CD4-positive, CD25-positive, alpha-beta regulatory T cell (primary cell): ENCODE results near the gene RSBN1. TPM values are rescaled to one million over a fixed set of nuclear protein-coding genes. Genes with fewer than 3 reads are reported as not detected.
A peak's percentile ranks its signal among the peaks of the same experiment; 100 is the strongest.

ENCODE experiments used
- ATAC-seq, 2 donors: fragments of 150-1000 bp; cut with Tn5 transposase; one replicate each; pipeline ENCODE4 v1.10.0; 2021; ENCODE audit warnings: low read depth in 2 of 2, moderate number of reproducible peaks in 2 of 2, moderate library complexity in 1 of 2
- DNase-seq, 3 donors: peaks; one replicate each; pipeline versions ENCODE4 v3.0.0 to v3.0.0-alpha.2; 2012 to 2022; ENCODE audit warnings: mixed read lengths in 1 of 3
- H3K27ac ChIP-seq: one replicate; pipeline ENCODE4 v1.7.0; 2013; ENCODE audit warnings: mild to moderate bottlenecking, low read length; ENCODE audit not compliant: insufficient read depth, poor library complexity, severe bottlenecking
- H3K27me3 ChIP-seq: one replicate; pipeline ENCODE4 v1.7.0; 2013; ENCODE audit warnings: low read length; ENCODE audit not compliant: control insufficient read depth, insufficient read depth
- H3K36me3 ChIP-seq: one replicate; pipeline ENCODE4 v1.7.0; 2013; ENCODE audit warnings: mild to moderate bottlenecking, low read length, moderate library complexity; ENCODE audit not compliant: control insufficient read depth, insufficient read depth
- H3K4me1 ChIP-seq: 2 replicates; pipeline ENCODE4 v1.7.0; 2013; ENCODE audit warnings: mild to moderate bottlenecking, low read length; ENCODE audit not compliant: insufficient read depth, control insufficient read depth, poor library complexity, severe bottlenecking
- H3K4me3 ChIP-seq: one replicate; pipeline ENCODE4 v1.7.0; 2013; ENCODE audit warnings: low read depth, mild to moderate bottlenecking, low read length, moderate library complexity
- H3K9me3 ChIP-seq, 2 experiments: 1 replicate in 1 of 2; 2 replicates in 1 of 2; pipeline ENCODE4 v1.7.0; 2013; ENCODE audit warnings: low read length in 2 of 2, mild to moderate bottlenecking in 1 of 2, moderate library complexity in 1 of 2; ENCODE audit not compliant: control insufficient read depth in 2 of 2
- H3K27ac Mint-ChIP-seq, 3 donors: one replicate each; pipeline ENCODE4 v1.8.0; 2020 to 2022; ENCODE audit warnings: mild to moderate bottlenecking in 3 of 3, mixed read lengths in 3 of 3, moderate library complexity in 2 of 3
- H3K27me3 Mint-ChIP-seq: one replicate; pipeline ENCODE4 v1.8.0; 2022; ENCODE audit warnings: mild to moderate bottlenecking, mixed read lengths
- H3K36me3 Mint-ChIP-seq: one replicate; pipeline ENCODE4 v1.8.0; 2020; ENCODE audit warnings: mixed read lengths
- H3K4me1 Mint-ChIP-seq, 4 donors: one replicate each; pipeline ENCODE4 v1.8.0; 2020 to 2022; ENCODE audit warnings: mixed read lengths in 4 of 4, mild to moderate bottlenecking in 1 of 4
- H3K4me3 Mint-ChIP-seq, 4 donors: one replicate each; pipeline ENCODE4 v1.8.0; 2020 to 2022; ENCODE audit warnings: mild to moderate bottlenecking in 4 of 4, mixed read lengths in 4 of 4, moderate library complexity in 3 of 4
- H3K9me3 Mint-ChIP-seq, 7 donors: one replicate each; pipeline ENCODE4 v1.8.0; 2020 to 2022; ENCODE audit warnings: mixed read lengths in 7 of 7, mild to moderate bottlenecking in 3 of 7, moderate library complexity in 2 of 7
- polyA plus RNA-seq, 4 donors: library from polyadenylated mRNA; unstranded; fragments of 300-500 nt; fragmentation: Illumina TruSeq; gene quantifications; one replicate each; pipeline ENCODE4 v1.2.3, GENCODE V29; 2021
- total RNA-seq: library from RNA; stranded (reverse); gene quantifications from one replicate; pipeline ENCODE4 v1.2.3, GENCODE V29; 2022

The RSBN1 gene
- total and polyA plus RNA-seq, 5 donors from 2014 or later: 43.8 to 52.7 (median 50.2) TPM

GRCh38 chr1:113836534-113836933, 24.3 kb upstream of the RSBN1 start:
- H3K9me3 Mint-ChIP-seq: no peaks in the 10 kb centered on the region
- no peak for ATAC-seq
- H3K27me3 Mint-ChIP-seq: no peaks in the 10 kb centered on the region
- H3K27ac Mint-ChIP-seq: peak overlapping the region in 1 of 3 donors; percentile 17
- no peak overlapping the region for H3K4me3 Mint-ChIP-seq
- H3K9me3 ChIP-seq: no peaks in the 10 kb centered on the region
- H3K27me3 ChIP-seq: no peaks in the 10 kb centered on the region
- no peak overlapping the region for H3K27ac ChIP-seq
- peaks cover 14% of the 10 kb centered on the region for H3K36me3 Mint-ChIP-seq
- peaks cover 5 to 24% (median 8%) of the 10 kb centered on the region in 4 donors for H3K4me1 Mint-ChIP-seq
- peaks cover 62% of the 10 kb centered on the region for H3K36me3 ChIP-seq
- no peak for DNase-seq
- no peak overlapping the region for H3K4me3 ChIP-seq
- H3K4me1 ChIP-seq: peaks cover 5% of the 10 kb centered on the region

GRCh38 chr1:113835686-113836290, 23.5 kb upstream of the RSBN1 start:
- Mint-ChIP-seq H3K36me3 (peaks cover 14% of the 10 kb centered on the region), H3K9me3 (no peaks in the 10 kb centered on the region), H3K4me3 (no peak overlapping the region), H3K4me1 (peaks cover 5 to 23% (median 8%) of the 10 kb centered on the region in 4 donors), H3K27ac (no peak overlapping the region), H3K27me3 (no peaks in the 10 kb centered on the region)
- peak overlapping the region; percentile 39 for H3K4me3 ChIP-seq
- DNase-seq: peak; percentile 13 to 73 (median 69)
- H3K36me3 ChIP-seq: peaks cover 62% of the 10 kb centered on the region
- no peaks in the 10 kb centered on the region for H3K9me3 ChIP-seq
- H3K27me3 ChIP-seq: no peaks in the 10 kb centered on the region
- no peak for ATAC-seq
- H3K27ac ChIP-seq: peak overlapping the region; percentile 33
- H3K4me1 ChIP-seq: peaks cover 5% of the 10 kb centered on the region

GRCh38 chr1:113834716-113835115, 22.4 kb upstream of the RSBN1 start:
- Histone ChIP-seq H3K4me1 (peaks cover 5% of the 10 kb centered on the region), H3K27ac (no peak overlapping the region), H3K9me3 (no peaks in the 10 kb centered on the region), H3K4me3 (no peak overlapping the region), H3K36me3 (peaks cover 69% of the 10 kb centered on the region), H3K27me3 (no peaks in the 10 kb centered on the region)
- H3K27me3 Mint-ChIP-seq: no peaks in the 10 kb centered on the region
- H3K9me3 Mint-ChIP-seq: no peaks in the 10 kb centered on the region
- ATAC-seq (no peak), DNase-seq (no peak)
- H3K4me3 Mint-ChIP-seq: no peak overlapping the region
- H3K4me1 Mint-ChIP-seq: peaks cover 5 to 16% (median 8%) of the 10 kb centered on the region in 4 donors
- H3K27ac Mint-ChIP-seq: no peak overlapping the region
- peaks cover 15% of the 10 kb centered on the region for H3K36me3 Mint-ChIP-seq

GRCh38 chr1:113830039-113830438, 17.8 kb upstream of the RSBN1 start:
- H3K27me3 Mint-ChIP-seq: no peaks in the 10 kb centered on the region
- no peak overlapping the region for H3K27ac Mint-ChIP-seq

GRCh38 chr1:113821916-113822315, 9.6 kb upstream of the RSBN1 start:
- peaks cover 29% of the 10 kb centered on the region for H3K36me3 Mint-ChIP-seq
- H3K4me3 Mint-ChIP-seq: no peak overlapping the region
- no peaks in the 10 kb centered on the region for H3K9me3 Mint-ChIP-seq
- DNase-seq: no peak
- H3K4me1 ChIP-seq: no peaks in the 10 kb centered on the region
- H3K36me3 ChIP-seq: peaks cover 57% of the 10 kb centered on the region
- no peaks in the 10 kb centered on the region for H3K27me3 Mint-ChIP-seq
- H3K27me3 ChIP-seq: no peaks in the 10 kb centered on the region
- H3K4me1 Mint-ChIP-seq: peaks cover 0 to 5% (median 0%) of the 10 kb centered on the region in 4 donors
- H3K27ac ChIP-seq: no peak overlapping the region
- ATAC-seq: no peak
- peak overlapping the region in 2 of 3 donors; percentile 62 to 68 for H3K27ac Mint-ChIP-seq
- no peak overlapping the region for H3K4me3 ChIP-seq
- no peaks in the 10 kb centered on the region for H3K9me3 ChIP-seq

More at GRCh38 chr1:113830039-113830438, 17.8 kb upstream of the RSBN1 start:
- H3K4me3 ChIP-seq: no peak overlapping the region
- ATAC-seq (no peak), DNase-seq (no peak)
- no peaks in the 10 kb centered on the region for H3K9me3 ChIP-seq
- Mint-ChIP-seq H3K9me3 (no peaks in the 10 kb centered on the region), H3K36me3 (peaks cover 22% of the 10 kb centered on the region), H3K4me1 (peaks cover 0 to 5% (median 0%) of the 10 kb centered on the region in 4 donors), H3K4me3 (no peak overlapping the region)
- no peaks in the 10 kb centered on the region for H3K27me3 ChIP-seq
- no peak overlapping the region for H3K27ac ChIP-seq
- peaks cover 73% of the 10 kb centered on the region for H3K36me3 ChIP-seq
- H3K4me1 ChIP-seq: no peaks in the 10 kb centered on the region

- H3K4me1 ChIP-seq: no peaks in the 10 kb centered on the region
- DNase-seq: no peak
- peaks cover 49% of the 10 kb centered on the region for H3K36me3 ChIP-seq
- H3K4me3 ChIP-seq: no peak overlapping the region
- H3K9me3 ChIP-seq: no peaks in the 10 kb centered on the region
- H3K4me3 Mint-ChIP-seq: no peak overlapping the region
- H3K27ac ChIP-seq: no peak overlapping the region
- H3K27me3 ChIP-seq: no peaks in the 10 kb centered on the region
- peaks cover 0 to 5% (median under 1%) of the 10 kb centered on the region in 4 donors for H3K4me1 Mint-ChIP-seq
- no peak for ATAC-seq
- H3K27me3 Mint-ChIP-seq: no peaks in the 10 kb centered on the region
- no peaks in the 10 kb centered on the region for H3K9me3 Mint-ChIP-seq
- H3K36me3 Mint-ChIP-seq: peaks cover 27% of the 10 kb centered on the region
- H3K27ac Mint-ChIP-seq: peak overlapping the region in 1 of 3 donors; percentile 20
These were observed 6.3 kb upstream of the RSBN1 start for GRCh38 chr1:113818578-113818977.

GRCh38 chr1:113813218-113813617, 942 bp upstream of the RSBN1 start:
- Mint-ChIP-seq H3K27me3 (no peaks in the 10 kb centered on the region), H3K4me3 (peak overlapping the region; percentile 77 to 99 (median 97)), H3K9me3 (peaks cover 0 to 1% (median 0%) of the 10 kb centered on the region in 7 donors), H3K4me1 (peaks cover 14 to 35% (median 23%) of the 10 kb centered on the region in 4 donors), H3K36me3 (peaks cover 5% of the 10 kb centered on the region), H3K27ac (peak overlapping the region; percentile 95 to 100 (median 99))
- peak overlapping the region; percentile 95 for H3K27ac ChIP-seq
- ATAC-seq (no peak), DNase-seq (no peak)
- no peaks in the 10 kb centered on the region for H3K27me3 ChIP-seq
- no peaks in the 10 kb centered on the region for H3K9me3 ChIP-seq
- peak overlapping the region; percentile 89 for H3K4me3 ChIP-seq
- H3K4me1 ChIP-seq: peaks cover 34% of the 10 kb centered on the region
- H3K36me3 ChIP-seq: peaks cover 10% of the 10 kb centered on the region

GRCh38 chr1:113812661-113813135, 422 bp upstream of the RSBN1 start:
- ATAC-seq: no peak
- peaks cover 39% of the 10 kb centered on the region for H3K4me1 ChIP-seq
- H3K27ac Mint-ChIP-seq: peak overlapping the region; percentile 95 to 100 (median 99)
- no peaks in the 10 kb centered on the region for H3K9me3 ChIP-seq
- H3K36me3 Mint-ChIP-seq: peaks cover 5% of the 10 kb centered on the region
- H3K27me3 ChIP-seq: no peaks in the 10 kb centered on the region
- H3K27ac ChIP-seq: peak overlapping the region; percentile 95
- DNase-seq: no peak
- peak overlapping the region; percentile 89 for H3K4me3 ChIP-seq
- H3K27me3 Mint-ChIP-seq: no peaks in the 10 kb centered on the region
- H3K9me3 Mint-ChIP-seq: peaks cover 0 to 1% (median 0%) of the 10 kb centered on the region in 7 donors
- H3K4me3 Mint-ChIP-seq: peak overlapping the region; percentile 96 to 99 (median 98)
- H3K36me3 ChIP-seq: peaks cover 10% of the 10 kb centered on the region
- H3K4me1 Mint-ChIP-seq: peaks cover 16 to 40% (median 26%) of the 10 kb centered on the region in 4 donors
